Ishikawa (cell line): ENCODE data around the gene SLC39A2.

Source experiments
- CEBPB ChIP-seq: IDR thresholded peaks from 2 replicates; pipeline ENCODE4 v1.6.1; 2012
- EGR1 ChIP-seq: IDR thresholded peaks from 2 replicates; pipeline ENCODE4 v1.6.1; 2012
- EP300 ChIP-seq: IDR thresholded peaks from 2 replicates; pipeline ENCODE4 v1.6.1; 2012; ENCODE audit warnings: borderline replicate concordance
- REST ChIP-seq: IDR thresholded peaks from 2 replicates; pipeline ENCODE4 v1.6.1; 2012; ENCODE audit warnings: low read depth, mild to moderate bottlenecking
- TAF1 ChIP-seq: IDR thresholded peaks from 2 replicates; pipeline ENCODE4 v1.6.1; 2012; ENCODE audit warnings: low read depth, mild to moderate bottlenecking

- no peak for TF ChIP-seq REST
- no peak for TF ChIP-seq TAF1
- no peak for TF ChIP-seq EGR1
- no peak for TF ChIP-seq EP300
- TF ChIP-seq CEBPB: no peak
These were observed 954 bp upstream of the SLC39A2 start for GRCh38 chr14:20998139-20998538.
